GM13976 (cell line): ENCODE data around the gene NELL2.

Experiments
- DNase-seq: peaks from one replicate; pipeline ENCODE4 v3.0.0; 2012; ENCODE audit warnings: low spot score
- CTCF ChIP-seq: IDR thresholded peaks from 2 replicates; pipeline ENCODE4 v1.5.1; 2012; ENCODE audit warnings: borderline replicate concordance, mild to moderate bottlenecking; ENCODE audit not compliant: insufficient read depth; ENCODE audit errors: extremely low read depth, missing control alignments, control extremely low read depth
- in situ Hi-C: fragments of 300-500 bp; cut with MboI; formaldehyde crosslinking; loops from one replicate; pipeline ENCODE4 v1.12.0; 2022; ENCODE audit warnings: low sequenced_read_pairs, mixed read lengths, inconsistent platforms; ENCODE audit not compliant: unreplicated experiment

NELL2 gene

GRCh38 chr12:44611538-44611937, 264.6 kb downstream of the NELL2 start:
- no peak for DNase-seq
- in situ Hi-C loops = no loop called here

GRCh38 chr12:44603701-44604100, 272.4 kb downstream of the NELL2 start:
- no peak for DNase-seq
- TF ChIP-seq CTCF = no peak
- in situ Hi-C loops = no loop called here

More at GRCh38 chr12:44611538-44611937, 264.6 kb downstream of the NELL2 start:
- no peak for TF ChIP-seq CTCF

DNA sequence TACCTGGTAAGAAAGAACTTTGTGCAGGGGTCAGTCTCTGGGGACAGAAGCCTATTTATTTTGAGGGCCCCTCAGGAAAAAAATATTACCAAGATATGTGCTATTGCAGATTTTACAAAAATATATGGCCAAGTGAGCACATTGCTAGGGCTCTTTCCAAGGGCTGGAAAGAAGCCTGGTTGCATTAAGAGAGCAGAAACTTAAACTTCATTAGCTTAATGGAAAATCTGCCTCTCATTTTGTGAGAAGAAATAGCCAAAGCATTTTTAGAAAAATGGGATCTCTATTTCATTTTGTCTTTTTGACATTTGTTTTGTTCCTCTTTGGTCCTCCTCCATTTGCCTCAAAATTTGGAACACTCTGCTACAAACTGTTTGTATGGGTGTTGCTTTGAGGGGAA, 283.5 kb downstream of the NELL2 start:
- in situ Hi-C loops = no loop called here
- no peak for DNase-seq
- TF ChIP-seq CTCF = no peak

DNA sequence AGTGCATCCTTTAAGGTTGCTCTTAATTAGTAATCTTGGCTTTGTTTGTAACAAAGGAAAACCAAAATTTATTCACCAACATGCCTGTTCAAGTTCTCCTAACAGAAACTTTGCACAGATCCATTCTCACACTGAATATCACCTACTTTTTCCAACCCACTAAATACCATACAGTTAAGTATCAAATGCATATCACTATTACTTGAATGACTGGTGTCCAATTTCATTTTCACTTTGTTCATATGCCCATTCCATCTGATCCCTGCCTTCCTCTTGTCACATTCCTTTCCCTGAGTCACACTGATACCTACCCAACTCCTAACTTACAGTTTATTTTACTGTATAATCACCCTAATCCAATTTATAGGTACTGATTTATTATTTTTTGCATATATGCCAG, 286.4 kb downstream of the NELL2 start:
- TF ChIP-seq CTCF = no peak
- in situ Hi-C loops = no loop called here
- DNase-seq = no peak

DNA sequence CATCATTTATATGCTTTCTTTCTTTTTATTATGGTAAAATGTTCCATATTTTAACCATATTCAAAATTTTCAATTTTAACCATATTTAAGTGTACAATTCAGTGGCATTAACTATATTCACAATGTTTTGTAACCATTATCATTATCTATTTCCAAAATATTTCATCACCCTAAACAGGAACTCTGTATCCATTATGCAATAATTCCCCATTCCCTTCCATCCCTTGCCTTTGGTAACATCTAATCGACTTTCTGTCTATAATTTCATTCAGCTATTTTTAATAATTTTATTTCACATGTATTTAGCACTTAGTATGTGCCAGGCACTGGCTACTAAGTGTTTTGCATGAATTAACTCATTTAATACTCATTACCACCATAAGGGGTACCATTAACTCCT, 287.5 kb downstream of the NELL2 start:
- in situ Hi-C loops = no loop called here
- TF ChIP-seq CTCF = no peak
- DNase-seq = no peak

GRCh38 chr12:44584625-44585024, 291.5 kb downstream of the NELL2 start:
- no peak for DNase-seq
- TF ChIP-seq CTCF = no peak
- in situ Hi-C loops = no loop called here

- no peak for DNase-seq
- in situ Hi-C loops = no loop called here
- no peak for TF ChIP-seq CTCF
Observed at GRCh38 chr12:44582521-44582920, 293.6 kb downstream of the NELL2 start.
